HFFc6 (cell line): Measurements from ENCODE around the gene ZNF540. TPM values are rescaled to one million over a fixed set of nuclear protein-coding genes. Genes with fewer than 3 reads are reported as not detected.

ENCODE experiments used
- DNase-seq: peaks from one replicate; pipeline ENCODE4 v3.0.0-alpha.2; 2018
- H3K27ac Mint-ChIP-seq: 2 replicates; pipeline ENCODE4 v1.8.0; 2020; ENCODE audit warnings: mild to moderate bottlenecking, mixed read lengths
- H3K27me3 Mint-ChIP-seq: 2 replicates; pipeline ENCODE4 v1.8.0; 2021; ENCODE audit warnings: mild to moderate bottlenecking, moderate library complexity, mixed read lengths; ENCODE audit not compliant: insufficient read depth
- H3K36me3 Mint-ChIP-seq: 2 replicates; pipeline ENCODE4 v1.8.0; 2021; ENCODE audit warnings: low read depth, mixed read lengths
- H3K4me1 Mint-ChIP-seq: 2 replicates; pipeline ENCODE4 v1.8.0; 2020; ENCODE audit warnings: low read depth, mixed read lengths
- H3K4me3 Mint-ChIP-seq: 2 replicates; pipeline ENCODE4 v1.8.0; 2020; ENCODE audit warnings: mild to moderate bottlenecking, moderate library complexity, mixed read lengths
- H3K9me3 Mint-ChIP-seq: 2 replicates; pipeline ENCODE4 v1.8.0; 2020; ENCODE audit warnings: mild to moderate bottlenecking, mixed read lengths
- CTCF ChIP-seq: fragments of 200-600 bp; sonication (generic); IDR thresholded peaks from 2 replicates; pipeline ENCODE4 v1.5.0; 2021; ENCODE audit warnings: antibody characterized with exemption, mild to moderate bottlenecking
- total RNA-seq, 6 experiments: library from RNA; stranded (reverse); fragmentation: NEBNext Ultra II Directional; extraction: Animal tissue kit (Norgen Biotek cat#: 25700); gene quantifications; 2 replicates in 1 of 6; 3 replicates in 5 of 6; pipeline ENCODE4 v1.2.3, GENCODE V29; 2021

ZNF540 gene
- total RNA-seq, 6 experiments from 2014 or later = 0.14 to 0.76 (median 0.35) TPM

DNA sequence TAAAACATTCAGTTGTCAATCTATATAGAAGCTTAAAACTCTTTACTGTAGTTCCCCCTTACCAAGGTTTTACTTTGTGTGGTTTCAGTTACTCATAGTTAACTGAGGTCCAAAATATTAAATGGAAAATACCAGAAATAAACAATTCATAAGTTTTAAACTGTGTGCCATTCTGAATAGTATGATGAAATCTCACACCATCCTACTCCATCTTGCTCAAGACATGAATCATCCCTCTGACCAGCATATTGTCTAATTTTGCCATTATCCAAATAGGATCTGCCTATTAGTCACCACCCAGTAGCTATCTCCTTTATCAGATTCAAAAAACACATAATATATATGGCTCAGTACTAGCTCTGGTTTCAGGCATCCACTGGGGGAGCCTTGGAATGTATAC is 22.5 kb upstream of the ZNF540 start:
- no peaks in the 10 kb centered on the region; the same call in 1 of the 2 replicates for H3K27me3 Mint-ChIP-seq
- peaks cover 56% of the 10 kb centered on the region for H3K36me3 Mint-ChIP-seq
- no peak for TF ChIP-seq CTCF
- H3K9me3 Mint-ChIP-seq = peaks cover 63% of the 10 kb centered on the region
- no peak overlapping the region; the same call in 1 of the 2 replicates for H3K27ac Mint-ChIP-seq
- peak; percentile 34 for DNase-seq
- no peak overlapping the region for H3K4me3 Mint-ChIP-seq
- no peaks in the 10 kb centered on the region for H3K4me1 Mint-ChIP-seq

GRCh38 chr19:37583340-37583739 is 11.3 kb upstream of the ZNF540 start:
- no peak for TF ChIP-seq CTCF
- no peak overlapping the region for H3K27ac Mint-ChIP-seq
- DNase-seq = no peak
- H3K36me3 Mint-ChIP-seq = peaks cover 34% of the 10 kb centered on the region
- H3K27me3 Mint-ChIP-seq = no peaks in the 10 kb centered on the region
- H3K4me3 Mint-ChIP-seq = no peak overlapping the region
- peaks cover 33% of the 10 kb centered on the region for H3K9me3 Mint-ChIP-seq
- no peaks in the 10 kb centered on the region for H3K4me1 Mint-ChIP-seq

GRCh38 chr19:37593996-37594303 is 726 bp upstream of the ZNF540 start:
- Mint-ChIP-seq H3K27ac (peak overlapping the region; percentile 96), H3K27me3 (no peaks in the 10 kb centered on the region; the same call in 1 of the 2 replicates), H3K4me1 (peaks cover 18% of the 10 kb centered on the region), H3K36me3 (peaks cover 12% of the 10 kb centered on the region), H3K4me3 (peak overlapping the region; percentile 96), H3K9me3 (peaks cover 19% of the 10 kb centered on the region)
- no peak for DNase-seq
- TF ChIP-seq CTCF = no peak

GRCh38 chr19:37594982-37595382 is 306 bp downstream of the ZNF540 start:
- DNase-seq = peak; percentile 73
- TF ChIP-seq CTCF = no peak
- Mint-ChIP-seq H3K27me3 (no peaks in the 10 kb centered on the region; the same call in 1 of the 2 replicates), H3K36me3 (peaks cover 12% of the 10 kb centered on the region), H3K9me3 (peaks cover 14% of the 10 kb centered on the region), H3K4me1 (peaks cover 18% of the 10 kb centered on the region), H3K27ac (peak overlapping the region; percentile 96), H3K4me3 (peak overlapping the region; percentile 96)

DNA sequence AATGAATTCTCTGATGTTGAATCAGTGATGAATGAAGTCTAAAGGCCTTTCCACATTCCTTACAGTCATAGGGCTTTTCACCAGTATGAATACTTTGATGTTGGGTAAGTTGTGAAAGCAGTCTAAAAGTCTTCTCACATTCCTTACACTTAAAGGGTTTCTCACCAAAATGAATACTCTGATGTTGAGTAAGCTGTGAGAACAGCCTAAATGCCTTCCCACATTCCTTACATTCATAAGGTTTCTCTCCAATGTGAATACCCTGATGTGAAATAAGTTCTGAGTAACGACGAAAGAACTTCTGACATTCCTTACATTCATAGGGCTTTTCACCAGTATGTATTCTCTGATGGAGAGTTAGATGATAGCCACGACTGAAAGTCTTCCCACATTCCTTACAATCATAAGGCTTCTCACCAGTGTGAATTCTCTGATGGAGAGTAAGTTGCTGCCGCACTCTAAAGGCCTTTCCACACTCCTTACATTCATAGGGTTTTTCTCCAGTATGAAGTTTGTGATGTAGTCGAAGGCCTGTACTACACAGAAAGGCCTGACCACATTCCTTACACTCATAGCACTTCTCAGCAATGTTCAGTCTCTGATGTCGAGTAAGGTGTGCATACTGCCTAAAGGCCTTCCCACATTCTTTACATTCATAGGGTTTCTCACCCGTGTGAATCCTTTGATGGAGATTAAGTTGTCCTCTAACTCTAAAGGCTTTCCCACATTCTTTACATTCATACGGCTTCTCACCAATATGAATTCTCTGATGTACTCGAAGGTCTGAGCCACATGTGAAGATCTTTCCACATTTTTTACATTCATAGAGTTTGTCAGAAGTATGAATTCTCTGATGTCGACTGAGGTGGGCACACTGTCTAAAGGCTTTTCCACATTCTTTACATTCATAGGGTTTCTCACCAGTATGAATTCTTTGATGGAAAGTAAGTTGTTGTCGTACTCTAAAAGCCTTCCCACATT is 40.7 kb downstream of the ZNF540 start:
- Mint-ChIP-seq H3K4me1 (no peaks in the 10 kb centered on the region), H3K9me3 (peaks cover 80% of the 10 kb centered on the region), H3K27me3 (no peaks in the 10 kb centered on the region; the same call in 1 of the 2 replicates), H3K27ac (no peak overlapping the region), H3K4me3 (no peak overlapping the region), H3K36me3 (peaks cover 61% of the 10 kb centered on the region)
- TF ChIP-seq CTCF = no peak
- DNase-seq = no peak
